ENCODE data around the gene ARHGEF17.

The ARHGEF17 gene

DNA sequence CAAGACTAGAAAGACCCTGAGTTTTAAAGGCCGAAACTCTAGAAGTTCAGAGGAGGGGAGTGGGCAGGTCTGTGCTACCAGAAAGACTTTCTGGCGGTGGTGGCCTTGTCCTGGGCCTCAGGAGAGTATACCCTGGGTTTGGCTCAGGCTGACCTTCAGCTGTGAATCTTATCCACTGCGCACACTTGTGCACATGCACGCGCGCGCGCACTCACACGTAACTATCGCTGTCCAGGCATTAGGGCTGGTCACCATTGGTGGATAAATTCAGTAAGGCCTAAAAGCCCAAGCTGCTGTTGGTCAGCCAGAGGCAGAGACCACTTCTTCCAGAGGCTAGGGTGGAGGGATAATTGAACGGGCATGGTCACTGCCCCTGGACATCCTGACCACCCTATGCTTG is 25.1 kb downstream of the ARHGEF17 start:
- DNase-seq (ENCODE audit: low spot score): no peak
- Mint-ChIP-seq H3K9me3 (no peaks in the 10 kb centered on the region), H3K36me3 (ENCODE audit: low read depth) (no peaks in the 10 kb centered on the region), H3K4me1 (ENCODE audit: low read depth) (no peaks in the 10 kb centered on the region), H3K27me3 (ENCODE audit: low read depth) (peaks cover 8% of the 10 kb centered on the region), H3K4me3 (no peak overlapping the region), H3K27ac (no peak overlapping the region)

DNA sequence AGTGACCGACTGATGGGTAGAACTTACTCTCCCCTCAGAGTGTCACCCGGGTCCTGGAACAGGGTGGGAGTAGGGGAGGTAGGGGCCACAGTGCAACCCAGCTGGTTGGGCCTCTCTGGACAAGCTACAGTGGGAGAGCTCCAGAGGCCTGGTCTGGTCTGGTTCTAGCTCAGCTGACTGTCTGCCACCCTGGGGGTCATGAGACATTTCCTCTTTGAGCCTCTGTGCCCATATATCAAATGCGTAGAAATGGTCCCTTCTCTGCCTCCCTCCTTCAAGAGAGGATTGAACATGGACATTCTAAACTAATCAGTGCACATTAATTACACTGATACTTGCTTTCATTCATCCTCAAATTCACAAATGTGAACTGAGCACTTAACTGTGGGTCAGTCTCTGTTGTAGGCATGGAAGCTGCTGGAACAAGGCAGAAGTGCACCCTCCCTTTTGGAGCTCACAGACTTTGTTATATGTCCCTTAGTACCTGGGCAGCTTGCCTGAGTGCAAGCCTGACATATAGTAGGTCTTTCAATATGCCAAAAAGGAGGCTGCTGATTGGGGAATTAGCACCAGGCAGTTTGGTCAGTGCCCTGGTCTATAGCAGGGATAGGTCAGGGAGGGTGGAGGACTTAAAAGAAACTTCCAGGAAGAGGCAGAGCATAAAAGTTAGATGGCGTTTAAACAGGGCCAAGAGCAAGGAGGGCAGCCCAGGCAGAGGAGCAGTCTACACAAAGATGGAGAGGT is 25.7 kb downstream of the ARHGEF17 start:
- H3K4me3 Mint-ChIP-seq: no peak overlapping the region
- H3K4me1 Mint-ChIP-seq (ENCODE audit: low read depth): no peaks in the 10 kb centered on the region
- no peaks in the 10 kb centered on the region for H3K9me3 Mint-ChIP-seq
- no peak overlapping the region for H3K27ac Mint-ChIP-seq
- no peak for DNase-seq (ENCODE audit: low spot score)
- H3K27me3 Mint-ChIP-seq (ENCODE audit: low read depth): peaks cover 6% of the 10 kb centered on the region
- no peaks in the 10 kb centered on the region for H3K36me3 Mint-ChIP-seq (ENCODE audit: low read depth)

DNA sequence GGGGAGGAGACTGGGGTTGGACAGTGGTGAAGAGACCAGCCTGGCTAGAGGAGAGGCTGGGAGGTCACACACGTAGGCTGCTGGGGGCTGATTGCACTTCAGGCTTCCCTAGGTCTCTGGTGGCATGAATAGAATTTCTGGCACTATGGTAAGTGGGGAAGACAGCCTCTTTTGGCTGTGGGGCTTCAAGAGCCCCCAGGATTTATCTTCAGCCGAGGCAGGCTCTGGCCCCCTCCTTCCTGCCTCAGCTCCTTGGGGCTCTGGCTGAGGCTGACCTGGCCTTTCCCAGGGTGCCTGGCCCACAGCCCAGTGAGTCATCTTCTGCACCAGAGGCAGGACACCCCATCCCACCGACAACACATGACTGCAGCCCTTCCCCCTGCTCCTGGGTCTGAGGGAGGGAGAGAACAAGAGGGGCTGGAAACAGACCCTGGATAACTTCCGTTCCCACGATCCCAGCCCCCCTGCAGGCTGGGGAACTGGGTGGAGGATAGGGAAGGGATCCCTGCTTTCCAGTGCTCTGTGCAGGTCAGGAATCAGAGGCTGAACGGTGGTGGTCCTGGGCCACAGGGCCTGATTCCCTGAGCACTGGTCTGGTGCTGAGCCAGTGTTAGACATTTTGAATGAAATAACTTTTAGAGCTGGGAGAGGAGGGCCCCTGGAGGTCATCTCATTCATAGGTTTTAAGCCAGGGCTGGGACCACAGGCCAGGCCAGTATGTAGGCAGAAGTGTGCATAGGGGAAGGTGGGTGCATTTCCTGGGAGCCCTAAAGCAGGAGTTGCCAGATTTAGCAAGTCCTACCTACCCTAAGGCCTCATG is 26.5 kb downstream of the ARHGEF17 start:
- H3K27ac Mint-ChIP-seq: no peak overlapping the region
- H3K36me3 Mint-ChIP-seq (ENCODE audit: low read depth): no peaks in the 10 kb centered on the region
- DNase-seq (ENCODE audit: low spot score): no peak
- H3K4me1 Mint-ChIP-seq (ENCODE audit: low read depth): no peaks in the 10 kb centered on the region
- peaks cover 6% of the 10 kb centered on the region for H3K27me3 Mint-ChIP-seq (ENCODE audit: low read depth)
- H3K4me3 Mint-ChIP-seq: no peak overlapping the region
- no peaks in the 10 kb centered on the region for H3K9me3 Mint-ChIP-seq

DNA sequence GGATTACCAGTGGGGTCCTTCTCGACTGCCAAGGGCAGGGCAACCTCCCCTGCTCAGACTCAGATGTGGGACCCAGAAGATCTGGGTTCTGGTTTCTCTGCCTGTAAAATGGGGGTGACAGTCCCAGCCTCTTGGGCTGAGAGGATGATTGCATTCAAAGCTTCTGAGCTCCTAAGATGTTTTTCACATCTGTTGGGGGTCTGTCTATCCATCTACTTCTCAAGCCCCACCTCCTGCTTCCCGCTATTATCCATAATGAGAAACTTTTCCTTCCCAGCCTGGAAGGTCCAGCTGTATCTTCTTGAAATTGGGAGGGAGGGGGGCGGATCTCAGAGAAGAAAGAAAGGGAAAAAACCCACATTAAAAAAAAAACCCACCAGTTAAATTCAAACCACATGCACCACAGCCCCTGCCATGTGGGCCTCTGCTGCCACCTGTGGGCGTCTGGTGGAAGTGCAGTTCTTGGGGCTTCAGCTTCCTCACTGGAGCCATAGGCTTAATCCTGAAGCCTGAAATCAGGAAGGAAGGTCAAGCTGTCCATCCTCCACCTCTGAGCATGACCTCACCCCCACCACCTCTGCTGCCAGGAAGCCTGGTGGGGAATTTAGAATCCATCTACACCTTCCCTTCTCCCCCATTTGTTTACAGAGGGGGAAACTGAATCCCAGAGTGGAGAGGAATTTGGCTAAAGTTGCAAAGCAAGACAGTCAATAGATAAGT is 27.3 kb downstream of the ARHGEF17 start:
- H3K27ac Mint-ChIP-seq: no peak overlapping the region
- no peak overlapping the region for H3K4me3 Mint-ChIP-seq
- no peaks in the 10 kb centered on the region for H3K9me3 Mint-ChIP-seq
- DNase-seq (ENCODE audit: low spot score): peak; percentile 60
- H3K36me3 Mint-ChIP-seq (ENCODE audit: low read depth): no peaks in the 10 kb centered on the region
- peaks cover 6% of the 10 kb centered on the region for H3K27me3 Mint-ChIP-seq (ENCODE audit: low read depth)
- no peaks in the 10 kb centered on the region for H3K4me1 Mint-ChIP-seq (ENCODE audit: low read depth)

DNA sequence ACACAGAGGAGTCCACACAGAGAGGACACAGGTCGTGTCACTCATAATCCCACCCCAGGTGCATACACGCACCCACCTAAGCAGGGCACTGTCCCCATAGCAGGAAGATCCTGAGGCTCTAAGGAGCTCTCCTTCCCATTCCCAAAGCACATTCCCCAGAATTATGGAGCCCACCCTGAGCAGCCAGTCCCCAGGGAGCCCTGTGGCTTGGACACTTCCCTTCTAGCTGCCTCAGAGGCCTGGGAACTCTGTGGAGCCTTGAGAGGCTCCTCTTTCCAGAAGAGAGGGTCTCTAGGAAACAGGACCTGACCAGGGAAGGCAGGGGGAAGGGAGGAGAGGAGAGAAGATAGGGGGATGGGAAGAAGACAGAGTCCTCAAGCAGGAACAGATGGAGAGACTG is 29.8 kb downstream of the ARHGEF17 start:
- Mint-ChIP-seq H3K4me1 (ENCODE audit: low read depth) (no peaks in the 10 kb centered on the region), H3K27me3 (ENCODE audit: low read depth) (peaks cover 6% of the 10 kb centered on the region), H3K9me3 (no peaks in the 10 kb centered on the region), H3K27ac (no peak overlapping the region), H3K4me3 (no peak overlapping the region), H3K36me3 (ENCODE audit: low read depth) (no peaks in the 10 kb centered on the region)
- no peak for DNase-seq (ENCODE audit: low spot score)

DNA sequence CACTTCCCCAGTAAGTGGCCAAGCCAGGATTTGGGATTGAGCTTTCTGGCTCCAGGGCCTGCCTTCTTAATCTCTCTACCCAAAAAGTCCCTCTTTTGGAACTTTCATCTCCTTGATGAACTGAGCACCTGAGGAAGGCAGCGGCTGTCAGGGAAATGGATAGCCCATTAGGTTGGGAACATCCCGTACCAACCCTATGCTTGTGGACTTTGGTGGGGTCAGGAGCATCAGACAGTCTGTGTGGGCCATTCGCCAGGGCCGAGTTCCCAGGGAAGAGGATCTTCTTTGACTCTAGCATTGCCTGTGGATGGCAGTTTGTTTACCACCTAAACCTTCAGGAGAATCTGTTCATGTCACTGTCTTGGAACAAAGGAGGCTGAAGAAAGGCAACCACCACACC is 30.2 kb downstream of the ARHGEF17 start:
- H3K4me1 Mint-ChIP-seq (ENCODE audit: low read depth): no peaks in the 10 kb centered on the region
- H3K27ac Mint-ChIP-seq: no peak overlapping the region
- H3K4me3 Mint-ChIP-seq: no peak overlapping the region
- no peak for DNase-seq (ENCODE audit: low spot score)
- H3K9me3 Mint-ChIP-seq: no peaks in the 10 kb centered on the region
- no peaks in the 10 kb centered on the region for H3K36me3 Mint-ChIP-seq (ENCODE audit: low read depth)
- H3K27me3 Mint-ChIP-seq (ENCODE audit: low read depth): peaks cover 6% of the 10 kb centered on the region

DNA sequence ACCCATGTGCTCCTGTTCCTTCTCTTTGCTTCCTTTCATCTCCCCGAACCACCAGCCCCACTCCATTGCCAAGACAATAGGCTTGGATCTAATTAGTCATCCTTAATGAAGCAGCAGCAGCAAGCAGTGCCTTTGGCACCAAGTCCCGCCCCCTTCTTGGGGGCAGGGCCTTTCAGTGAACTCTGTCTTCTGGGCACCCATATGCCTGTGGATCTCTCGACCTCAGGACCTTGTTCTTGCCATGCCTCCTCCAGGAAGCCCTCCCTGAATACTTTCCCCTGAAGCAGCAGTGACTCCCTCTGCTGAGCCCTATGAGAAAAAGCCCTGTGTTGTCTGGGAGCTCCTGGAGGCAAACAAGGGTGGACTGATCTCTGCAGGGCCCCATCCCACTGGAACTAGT is 32.1 kb downstream of the ARHGEF17 start:
- H3K27me3 Mint-ChIP-seq (ENCODE audit: low read depth): peaks cover 3% of the 10 kb centered on the region

DNA sequence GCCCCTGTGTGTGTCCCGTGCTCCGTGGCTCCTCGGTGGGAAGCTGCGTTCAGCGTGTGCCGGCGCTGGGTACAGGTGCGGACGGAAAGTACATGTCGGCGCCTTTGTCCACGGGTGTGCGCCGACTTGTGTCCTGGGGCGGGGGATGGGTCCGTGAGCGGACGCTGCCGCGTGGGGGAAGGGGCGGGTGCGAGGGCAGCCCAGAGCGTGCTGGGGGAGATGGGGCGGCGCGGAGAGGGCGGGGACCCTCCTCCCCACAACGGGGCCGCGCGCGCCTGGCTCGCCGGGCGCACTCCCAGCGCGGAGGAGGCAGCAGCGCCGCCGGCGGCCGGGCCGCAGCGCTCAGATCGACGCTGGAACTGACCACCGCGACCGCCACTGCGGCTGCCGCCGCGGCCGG is 34.6 kb downstream of the ARHGEF17 start:
- Mint-ChIP-seq H3K9me3 (no peaks in the 10 kb centered on the region), H3K4me3 (no peak overlapping the region), H3K36me3 (ENCODE audit: low read depth) (no peaks in the 10 kb centered on the region), H3K27me3 (ENCODE audit: low read depth) (peaks cover 3% of the 10 kb centered on the region), H3K27ac (no peak overlapping the region), H3K4me1 (ENCODE audit: low read depth) (no peaks in the 10 kb centered on the region)
- no peak for DNase-seq (ENCODE audit: low spot score)

More for the DNA sequence above, 32.1 kb downstream of the ARHGEF17 start:
- H3K36me3 Mint-ChIP-seq (ENCODE audit: low read depth): no peaks in the 10 kb centered on the region
- no peak overlapping the region for H3K27ac Mint-ChIP-seq
- H3K9me3 Mint-ChIP-seq: no peaks in the 10 kb centered on the region
- H3K4me3 Mint-ChIP-seq: no peak overlapping the region
- DNase-seq (ENCODE audit: low spot score): no peak
- H3K4me1 Mint-ChIP-seq (ENCODE audit: low read depth): no peaks in the 10 kb centered on the region

DNA sequence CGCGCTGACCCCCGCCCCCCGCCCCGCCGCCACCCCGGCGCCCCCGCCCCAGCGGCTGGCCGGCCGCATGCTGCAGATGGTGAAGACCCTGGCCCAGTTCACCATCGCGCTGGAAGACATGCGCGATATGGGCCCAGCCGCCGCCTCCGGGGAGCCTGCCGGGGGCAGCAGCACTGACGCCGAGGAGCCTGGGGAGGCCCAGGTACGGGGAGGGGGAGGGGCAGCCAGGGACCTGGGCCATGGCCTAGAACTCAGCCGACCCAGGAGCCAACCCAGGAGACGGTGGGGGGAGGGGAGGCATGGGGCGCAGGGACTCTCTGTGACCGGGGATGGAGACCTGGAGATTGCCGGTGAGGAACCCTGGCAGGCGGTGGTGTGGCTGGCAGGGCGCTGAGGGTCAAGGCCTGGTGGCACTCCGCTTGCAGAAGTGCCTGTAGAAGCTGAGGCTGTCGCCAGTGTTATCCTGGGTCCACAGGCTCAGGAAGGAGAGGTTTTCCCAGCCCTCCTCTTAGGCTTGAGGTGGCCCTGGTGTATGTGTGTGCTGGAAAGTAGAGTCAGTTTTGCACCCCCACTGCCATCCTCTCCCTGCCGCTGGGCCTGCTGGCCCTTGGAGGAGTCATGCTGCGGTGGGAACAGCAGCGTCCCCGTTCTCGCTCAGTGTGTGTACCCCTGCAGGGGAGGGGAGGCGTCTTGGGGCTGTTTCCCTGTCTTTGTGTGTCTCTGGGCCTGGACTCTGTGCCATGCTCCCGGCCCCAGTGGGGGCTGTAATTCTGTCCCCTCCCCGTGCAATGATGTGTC is 35.2 kb downstream of the ARHGEF17 start:
- no peaks in the 10 kb centered on the region for H3K36me3 Mint-ChIP-seq (ENCODE audit: low read depth)
- no peak overlapping the region for H3K4me3 Mint-ChIP-seq
- no peaks in the 10 kb centered on the region for H3K4me1 Mint-ChIP-seq (ENCODE audit: low read depth)
- H3K9me3 Mint-ChIP-seq: no peaks in the 10 kb centered on the region
- no peak for DNase-seq (ENCODE audit: low spot score)
- H3K27me3 Mint-ChIP-seq (ENCODE audit: low read depth): peaks cover 3% of the 10 kb centered on the region
- no peak overlapping the region for H3K27ac Mint-ChIP-seq

DNA sequence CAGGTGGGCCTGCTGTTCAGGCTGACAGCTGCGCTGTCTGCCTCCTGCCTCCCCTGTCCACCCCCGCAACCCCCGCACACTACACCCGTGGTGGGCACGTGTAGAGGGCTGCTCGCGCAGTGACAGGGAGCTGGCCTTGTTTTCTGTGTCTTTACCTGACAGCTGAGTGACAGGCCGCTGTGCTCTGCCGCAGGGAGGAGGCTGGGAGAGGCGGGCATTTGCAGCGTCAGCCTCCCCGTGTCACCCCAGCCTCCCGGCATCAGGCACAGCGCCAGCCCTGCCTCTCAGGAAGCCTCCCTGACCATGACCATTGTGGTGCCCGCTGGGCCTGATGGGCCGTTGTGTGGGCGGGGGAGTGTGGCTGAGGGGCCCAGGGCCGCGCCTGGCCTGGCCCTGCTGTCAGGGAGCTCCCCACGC is 36.1 kb downstream of the ARHGEF17 start:
- no peaks in the 10 kb centered on the region for H3K9me3 Mint-ChIP-seq
- no peaks in the 10 kb centered on the region for H3K4me1 Mint-ChIP-seq (ENCODE audit: low read depth)
- no peak overlapping the region for H3K27ac Mint-ChIP-seq
- no peaks in the 10 kb centered on the region for H3K36me3 Mint-ChIP-seq (ENCODE audit: low read depth)
- peaks cover 3% of the 10 kb centered on the region for H3K27me3 Mint-ChIP-seq (ENCODE audit: low read depth)
- H3K4me3 Mint-ChIP-seq: no peak overlapping the region
- DNase-seq (ENCODE audit: low spot score): no peak

DNA sequence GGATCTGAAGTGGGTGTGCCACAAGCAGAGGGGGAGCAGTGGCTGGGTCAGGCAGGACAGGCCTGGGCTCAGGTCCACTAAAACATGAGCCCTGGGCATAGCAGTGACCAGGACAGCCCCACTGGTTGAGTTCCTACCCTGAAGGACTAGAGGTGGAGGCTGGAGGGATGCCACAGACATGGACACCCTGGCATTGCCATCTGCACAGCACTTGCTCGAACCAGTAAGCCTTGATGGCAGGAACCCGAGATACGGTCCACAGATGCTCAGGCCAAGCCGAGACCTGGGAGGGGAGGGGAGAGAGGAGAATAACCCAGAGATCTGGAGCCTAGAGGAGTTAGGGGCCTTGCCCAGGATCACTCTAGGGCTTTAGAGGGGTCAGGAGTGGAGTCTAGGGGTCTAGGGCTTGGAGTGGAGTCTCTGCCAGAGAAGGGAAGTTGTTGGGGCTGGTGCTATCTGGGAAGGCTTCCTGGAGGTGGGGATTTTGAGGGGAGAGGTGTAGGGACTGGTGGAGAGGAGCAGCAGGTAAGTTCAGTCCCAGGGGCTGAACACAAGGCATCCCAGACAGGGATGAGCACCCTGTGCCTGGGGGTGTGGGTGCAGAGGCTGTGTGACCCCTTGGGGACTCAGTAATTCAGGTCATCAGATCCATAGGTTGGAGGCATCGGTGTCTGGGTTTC is 37.5 kb downstream of the ARHGEF17 start:
- Mint-ChIP-seq H3K36me3 (ENCODE audit: low read depth) (no peaks in the 10 kb centered on the region), H3K9me3 (no peaks in the 10 kb centered on the region), H3K27ac (peak overlapping the region; percentile 48), H3K4me3 (no peak overlapping the region), H3K27me3 (ENCODE audit: low read depth) (peaks cover 3% of the 10 kb centered on the region), H3K4me1 (ENCODE audit: low read depth) (peaks cover 8% of the 10 kb centered on the region)
- no peak for DNase-seq (ENCODE audit: low spot score)

DNA sequence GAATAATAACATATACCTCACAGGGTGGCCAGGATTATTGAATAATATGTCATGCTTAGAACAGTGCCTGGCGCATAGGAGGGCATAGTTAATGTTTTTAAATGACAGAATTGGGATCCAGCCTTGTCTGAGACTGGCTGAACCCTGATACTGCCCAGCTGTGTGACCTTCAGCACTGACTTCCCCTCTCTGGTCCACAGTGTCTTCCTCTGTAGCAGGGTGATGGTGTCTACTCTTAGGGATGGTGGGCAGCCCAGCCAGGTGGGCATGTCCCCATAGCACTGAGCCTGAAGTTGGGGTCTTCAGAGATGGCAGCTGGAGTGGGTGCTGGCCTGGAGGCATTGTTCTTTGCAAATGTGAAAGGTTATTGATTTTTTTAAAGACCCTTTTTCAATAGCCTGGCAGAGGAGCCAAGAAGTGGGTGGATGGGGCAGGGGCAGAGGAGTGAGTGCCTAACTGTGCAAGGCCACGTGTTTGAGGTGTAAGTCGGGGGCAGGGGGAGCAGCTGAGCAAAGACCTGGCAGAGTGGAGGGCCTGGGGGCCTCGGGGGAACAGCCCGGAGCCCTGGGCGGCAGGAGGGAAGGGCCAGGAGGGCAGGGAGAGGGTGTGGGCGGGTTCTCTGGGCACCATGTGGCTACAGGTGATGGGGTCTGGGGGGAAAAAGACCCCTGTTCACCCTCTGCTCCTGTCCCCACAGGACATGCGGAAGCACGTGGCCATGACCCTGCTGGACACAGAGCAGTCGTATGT is 38.3 kb downstream of the ARHGEF17 start:
- Mint-ChIP-seq H3K27ac (no peak overlapping the region), H3K9me3 (no peaks in the 10 kb centered on the region), H3K4me3 (no peak overlapping the region), H3K27me3 (ENCODE audit: low read depth) (peaks cover 3% of the 10 kb centered on the region), H3K36me3 (ENCODE audit: low read depth) (no peaks in the 10 kb centered on the region), H3K4me1 (ENCODE audit: low read depth) (peaks cover 15% of the 10 kb centered on the region)
- no peak for DNase-seq (ENCODE audit: low spot score)
